ACHN (cell line): Measurements from ENCODE around the gene RALA.
"Not testable (repeated sequence)": the region's sequence is repeated elsewhere in the genome, so short reads cannot be mapped to it uniquely, and the experiment has no call there.

Source experiments
- DNase-seq: peaks from one replicate; pipeline ENCODE4 v3.0.0-alpha.2; 2015
- in situ Hi-C: cut with HindIII; loops from 2 replicates; pipeline ENCODE4 v1.10.0; 2017; ENCODE audit warnings: low sequenced_read_pairs, low pct_ligation_motif_present, low pct_unique_long_range_greater_than_20kb

Gene RALA

DNA sequence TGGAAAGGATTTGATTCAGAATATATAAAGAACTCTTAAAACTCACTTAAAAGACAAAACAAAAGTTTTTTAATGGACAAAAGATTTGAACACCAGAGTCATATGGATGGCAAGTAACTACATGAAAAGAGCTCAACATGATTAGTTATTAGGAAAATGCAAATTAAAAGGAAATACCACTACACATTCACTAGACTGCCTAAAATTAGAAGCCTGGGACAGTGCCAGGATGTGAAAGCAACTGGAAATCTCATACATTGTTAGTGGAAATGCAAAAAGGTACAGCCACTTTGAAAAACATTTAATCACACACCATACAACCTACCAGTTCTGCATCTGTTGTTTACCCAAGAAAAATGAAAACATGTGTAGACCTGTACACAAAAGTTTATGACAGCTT is 48.8 kb downstream of the RALA start:
- DNase-seq, result no peak
- in situ Hi-C loops, result no loop called here

DNA sequence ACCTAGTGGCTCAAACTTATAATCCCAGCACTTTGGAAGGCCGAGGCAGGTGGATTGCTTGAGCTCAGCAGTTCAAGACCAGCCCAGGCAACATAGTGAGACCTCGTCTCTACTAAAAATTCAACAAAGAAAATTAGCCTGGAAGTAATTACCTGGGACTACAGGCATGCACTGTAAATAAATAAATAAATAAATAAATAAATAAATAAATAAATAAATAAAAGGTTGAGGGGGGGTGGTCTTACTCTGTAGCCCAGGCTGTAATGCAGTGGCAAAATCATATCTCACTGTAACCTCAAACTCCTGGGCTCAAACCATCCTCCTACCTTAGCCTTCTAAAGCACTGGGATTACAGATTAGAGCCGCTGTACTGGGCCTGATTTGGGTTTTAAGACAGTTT is 50.5 kb downstream of the RALA start:
- in situ Hi-C loops, result no loop called here
- no peak for DNase-seq

DNA sequence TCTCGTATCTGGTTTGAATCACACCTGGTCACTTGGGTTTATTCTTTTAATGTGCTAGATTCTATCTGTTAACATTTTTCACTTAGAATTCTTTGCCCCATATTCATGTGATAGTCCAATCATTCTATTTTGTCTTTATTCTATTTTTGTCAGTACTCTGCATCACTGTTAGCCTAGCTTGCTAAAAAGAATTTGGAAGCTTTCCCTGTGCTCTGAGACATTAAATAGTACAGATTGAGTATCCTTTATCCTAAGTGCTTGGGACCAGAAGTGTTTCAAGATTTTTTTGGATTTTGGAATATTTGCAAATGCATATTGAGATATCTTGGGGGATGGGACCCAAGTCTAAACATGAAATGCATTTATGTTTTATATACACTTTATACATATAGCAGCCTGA is 51.0 kb downstream of the RALA start:
- in situ Hi-C loops, result no loop called here
- no peak for DNase-seq

DNA sequence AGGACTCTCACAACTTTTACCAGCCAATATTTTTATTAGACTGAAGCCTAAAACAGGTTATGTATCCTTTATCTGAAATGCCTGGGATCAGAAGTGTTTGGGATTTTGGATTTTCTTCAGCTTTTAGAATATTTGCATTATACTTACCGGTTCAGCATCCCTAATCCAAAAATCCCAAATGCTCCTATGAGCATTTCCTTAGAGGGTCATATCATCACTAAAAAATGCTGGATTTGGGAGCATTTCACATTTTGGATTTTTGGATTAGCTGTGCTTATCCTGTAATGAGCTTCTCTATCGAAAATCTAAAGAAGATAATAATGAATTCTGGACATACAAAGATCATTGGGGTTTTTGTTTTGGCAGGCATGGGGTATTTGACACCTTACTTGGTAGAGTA is 53.0 kb downstream of the RALA start:
- DNase-seq, result no peak
- in situ Hi-C loops, result no loop called here

DNA sequence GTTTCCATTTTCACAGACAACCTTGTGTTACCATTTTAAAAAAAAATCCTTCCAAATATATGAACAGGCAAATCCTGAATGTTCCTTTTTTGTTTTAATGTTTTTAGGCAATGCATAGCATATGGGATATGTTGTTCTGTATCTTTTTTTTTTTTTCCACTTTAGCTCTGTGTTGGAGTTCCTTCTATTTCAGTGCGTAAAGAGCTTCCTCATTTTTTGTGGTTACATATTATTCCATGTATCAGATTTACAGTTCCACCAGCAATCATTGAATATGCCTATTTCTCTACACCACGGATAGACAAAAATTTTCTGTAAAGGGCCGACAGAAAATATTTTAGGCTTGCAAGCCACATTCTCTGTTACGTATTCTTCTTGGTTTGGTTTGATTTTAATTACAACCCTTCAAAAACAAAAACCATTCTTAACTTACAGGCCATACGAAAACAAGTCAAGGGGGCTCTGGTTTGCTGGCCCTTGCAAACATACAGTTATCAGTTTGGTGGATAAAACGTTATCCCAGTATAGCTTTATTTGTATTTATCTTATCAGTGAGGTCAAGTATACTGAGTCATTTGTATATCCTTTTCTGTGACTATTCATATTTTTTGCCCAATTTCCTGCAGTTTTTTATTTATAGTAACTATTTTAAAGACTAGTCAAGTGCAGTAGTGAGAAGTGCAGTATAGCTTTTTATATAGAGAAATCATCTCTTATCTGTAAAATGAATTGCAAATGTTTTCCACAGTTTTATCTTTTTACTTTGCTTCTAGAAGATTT is 55.7 kb downstream of the RALA start:
- in situ Hi-C loops, result no loop called here
- DNase-seq, result no peak

DNA sequence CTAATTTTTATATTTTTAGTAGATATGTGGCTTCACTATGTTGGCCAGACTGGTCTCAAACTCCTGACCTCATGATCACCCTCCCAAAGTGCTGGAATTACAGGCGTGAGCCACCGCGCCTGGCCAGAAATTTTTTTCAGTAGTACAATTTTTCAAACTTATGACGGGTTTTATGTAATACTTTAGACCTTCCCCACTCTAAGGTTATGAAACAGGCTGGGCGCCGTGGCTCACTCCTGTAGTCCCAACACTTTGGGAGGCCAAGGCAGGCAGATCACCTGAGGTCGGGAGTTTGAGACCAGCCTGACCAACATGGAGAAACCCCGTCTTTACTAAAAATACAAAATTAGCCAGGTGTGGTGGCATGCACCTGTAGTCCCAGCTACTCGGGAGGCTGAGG is 56.5 kb downstream of the RALA start:
- in situ Hi-C loops, DNase-seq: not testable (repeated sequence)

DNA sequence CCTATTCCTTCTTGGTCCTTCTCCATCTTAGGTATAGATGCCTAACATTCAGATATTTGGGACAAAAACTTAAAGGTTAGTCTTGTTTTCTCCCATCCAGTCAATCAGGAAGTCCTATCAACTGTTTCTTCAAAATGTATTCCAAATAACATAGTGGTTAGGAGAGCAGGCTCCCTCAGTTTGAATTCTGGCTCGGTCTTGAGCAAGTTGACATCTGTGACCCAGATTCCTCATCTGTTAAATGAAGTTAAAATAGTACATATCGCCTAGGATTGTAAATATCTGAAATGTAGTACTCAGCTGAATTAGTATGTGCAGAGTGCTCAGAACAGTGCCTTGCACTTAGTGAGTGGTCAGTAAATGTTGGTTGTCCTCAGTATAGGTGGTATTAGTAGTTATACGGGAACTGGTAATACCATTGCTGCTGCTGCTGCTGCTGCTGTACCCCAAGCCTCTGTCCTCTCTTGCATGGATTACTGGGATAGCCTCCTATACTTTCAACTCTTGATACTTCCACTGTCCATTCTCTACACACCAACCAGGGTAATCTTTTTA is 58.6 kb downstream of the RALA start:
- in situ Hi-C loops, result no loop called here
- DNase-seq, result no peak

DNA sequence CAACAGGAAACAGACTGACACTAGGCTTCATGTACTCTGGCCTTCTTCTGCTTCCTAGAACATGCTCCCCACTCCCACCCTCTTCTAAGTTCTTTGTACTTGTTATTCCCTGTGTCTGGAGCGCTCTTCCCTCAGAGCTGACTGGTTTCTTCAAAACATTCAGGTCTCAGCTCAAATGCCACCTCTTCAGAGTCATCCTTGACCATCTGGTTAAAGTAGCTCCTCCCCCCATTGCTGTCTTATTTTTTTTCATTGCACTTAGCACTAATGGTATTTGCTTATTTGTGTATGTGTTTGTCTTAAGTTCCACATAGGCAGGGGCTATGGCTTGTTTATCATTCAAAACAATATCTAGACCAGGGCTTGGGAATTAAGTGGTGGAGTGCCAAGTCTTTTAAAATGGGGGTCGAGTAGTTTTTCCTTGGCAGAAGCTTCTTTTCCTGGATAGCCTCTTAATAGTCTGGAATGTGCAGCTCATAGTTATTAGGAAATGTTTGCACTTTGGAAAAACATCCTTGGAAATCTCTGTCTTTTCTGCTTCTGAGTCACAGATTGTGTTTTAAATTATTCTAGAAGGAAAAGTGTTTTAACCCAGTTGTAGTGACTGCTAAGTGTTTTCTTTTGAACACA is 60.0 kb downstream of the RALA start:
- no peak for DNase-seq
- in situ Hi-C loops, result no loop called here

DNA sequence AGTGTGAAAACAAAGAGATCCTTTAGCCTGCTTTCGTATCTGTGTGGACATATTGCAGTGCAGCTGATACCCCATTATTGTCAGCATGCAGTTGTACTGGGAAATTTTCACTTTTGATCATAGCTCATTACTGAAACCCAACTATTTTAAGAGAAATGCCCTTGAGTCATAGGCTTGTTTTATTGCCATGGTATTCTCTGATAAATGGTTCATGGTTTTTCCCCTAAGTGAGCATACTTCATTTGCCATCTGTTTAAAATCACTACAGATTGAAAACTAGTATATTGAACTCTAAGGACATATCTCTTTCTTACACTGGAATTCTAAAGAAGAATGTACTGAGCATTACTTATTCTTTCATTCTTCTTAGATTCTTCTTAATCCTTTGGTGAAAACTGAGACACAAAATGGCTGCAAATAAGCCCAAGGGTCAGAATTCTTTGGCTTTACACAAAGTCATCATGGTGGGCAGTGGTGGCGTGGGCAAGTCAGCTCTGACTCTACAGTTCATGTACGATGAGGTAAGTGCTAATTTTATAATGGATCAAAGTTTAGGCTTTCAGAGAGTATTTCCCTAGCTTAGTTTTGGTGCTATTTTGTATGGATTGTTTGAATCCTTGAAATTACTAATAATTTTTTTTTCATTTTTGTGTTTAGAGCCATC is 63.0 kb downstream of the RALA start:
- in situ Hi-C loops, result no loop called here
- DNase-seq, result no peak

DNA sequence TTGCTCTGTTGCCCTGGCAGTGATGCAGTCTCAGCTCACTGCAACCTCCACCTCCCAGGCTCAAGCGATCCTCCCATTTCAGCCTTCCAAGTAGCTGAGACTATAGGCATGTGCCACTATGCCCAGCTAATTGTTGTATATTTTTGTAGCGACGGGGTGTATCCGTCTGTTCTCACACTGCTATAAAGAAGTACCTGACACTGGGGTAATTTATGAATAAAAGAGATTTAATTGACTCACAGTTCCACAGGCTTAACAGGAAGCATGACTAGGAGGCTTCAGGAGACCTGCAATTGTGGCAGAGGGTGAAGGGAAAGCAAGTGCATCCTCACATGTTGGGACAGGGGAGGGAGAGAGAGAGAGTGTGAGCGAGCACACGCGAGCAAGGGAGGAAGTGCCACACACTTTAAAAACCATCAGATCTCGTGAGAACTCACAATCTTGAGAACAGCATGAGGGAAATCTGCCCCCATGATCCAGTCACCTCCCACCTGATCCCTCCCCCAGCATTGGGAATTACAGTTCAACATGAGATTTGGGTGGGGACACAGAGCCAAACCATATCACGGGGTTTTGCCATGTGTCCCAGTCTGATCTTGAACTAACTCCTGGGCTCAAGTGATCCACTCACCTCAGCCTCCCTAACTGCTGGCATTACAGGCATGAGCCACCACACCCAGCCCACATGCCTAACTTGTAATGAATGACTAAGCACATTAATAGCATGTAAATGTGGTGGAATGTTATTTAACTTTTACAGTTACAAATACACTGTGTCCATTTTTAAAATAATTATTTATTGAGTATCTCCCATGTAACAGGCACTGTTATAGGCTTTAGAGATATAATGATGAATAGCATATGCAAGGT is 65.5 kb downstream of the RALA start:
- in situ Hi-C loops, result no loop called here
- no peak for DNase-seq

DNA sequence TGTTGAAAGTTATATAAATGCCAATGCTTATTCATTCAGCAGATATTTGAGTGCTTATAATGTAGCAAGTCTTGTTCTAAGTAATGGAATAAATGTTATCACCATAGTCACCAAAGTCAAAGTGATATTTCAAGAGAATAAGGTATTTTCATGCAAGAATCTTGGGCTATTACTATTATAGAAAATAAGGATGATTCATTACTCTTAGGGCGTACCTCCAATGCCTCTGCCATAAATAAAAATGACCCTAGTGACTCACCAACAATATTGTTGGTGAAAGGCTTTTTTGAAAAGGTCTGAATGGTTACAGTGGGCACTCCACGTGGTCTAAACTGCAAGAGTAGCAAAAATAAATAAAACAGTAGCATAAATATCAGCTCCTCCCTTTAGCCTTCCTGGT is 68.4 kb downstream of the RALA start:
- in situ Hi-C loops, result no loop called here
- DNase-seq, result no peak

DNA sequence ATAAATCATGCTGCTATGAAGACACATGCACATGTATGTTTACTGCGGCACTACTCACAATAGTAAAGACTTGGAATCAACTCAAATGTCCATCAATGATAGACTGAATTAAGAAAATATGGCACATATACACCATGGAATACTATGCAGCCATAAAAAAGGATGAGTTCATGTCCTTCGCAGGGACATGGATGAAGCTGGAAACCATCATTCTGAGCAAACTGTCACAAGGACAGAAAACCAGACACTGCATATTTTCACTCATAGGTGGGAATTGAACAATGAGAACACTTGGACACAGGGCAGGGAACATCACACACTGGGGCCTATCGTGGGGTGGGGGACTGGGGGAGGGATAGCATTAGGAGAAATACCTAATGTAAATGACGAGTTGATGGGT is 69.7 kb downstream of the RALA start:
- in situ Hi-C loops, DNase-seq: not testable (repeated sequence)

DNA sequence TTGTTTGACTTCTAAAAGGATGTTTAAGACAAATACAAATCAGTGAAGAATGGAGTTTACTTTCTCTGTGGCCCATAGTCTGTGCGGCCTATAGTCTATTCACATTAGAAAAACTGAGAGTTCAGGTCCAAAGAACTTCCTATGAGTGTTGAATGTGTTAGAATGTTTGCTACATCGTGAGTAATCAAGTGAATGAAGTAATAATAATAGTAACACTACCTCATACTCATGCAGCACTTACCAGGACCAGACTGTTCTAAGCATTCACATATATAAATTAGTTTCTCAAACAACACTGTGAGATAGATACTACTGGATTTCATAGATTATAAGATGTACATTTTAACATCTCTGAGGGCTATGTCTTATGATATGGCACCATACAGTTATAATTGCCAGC is 70.4 kb downstream of the RALA start:
- in situ Hi-C loops, result no loop called here
- DNase-seq, result no peak

DNA sequence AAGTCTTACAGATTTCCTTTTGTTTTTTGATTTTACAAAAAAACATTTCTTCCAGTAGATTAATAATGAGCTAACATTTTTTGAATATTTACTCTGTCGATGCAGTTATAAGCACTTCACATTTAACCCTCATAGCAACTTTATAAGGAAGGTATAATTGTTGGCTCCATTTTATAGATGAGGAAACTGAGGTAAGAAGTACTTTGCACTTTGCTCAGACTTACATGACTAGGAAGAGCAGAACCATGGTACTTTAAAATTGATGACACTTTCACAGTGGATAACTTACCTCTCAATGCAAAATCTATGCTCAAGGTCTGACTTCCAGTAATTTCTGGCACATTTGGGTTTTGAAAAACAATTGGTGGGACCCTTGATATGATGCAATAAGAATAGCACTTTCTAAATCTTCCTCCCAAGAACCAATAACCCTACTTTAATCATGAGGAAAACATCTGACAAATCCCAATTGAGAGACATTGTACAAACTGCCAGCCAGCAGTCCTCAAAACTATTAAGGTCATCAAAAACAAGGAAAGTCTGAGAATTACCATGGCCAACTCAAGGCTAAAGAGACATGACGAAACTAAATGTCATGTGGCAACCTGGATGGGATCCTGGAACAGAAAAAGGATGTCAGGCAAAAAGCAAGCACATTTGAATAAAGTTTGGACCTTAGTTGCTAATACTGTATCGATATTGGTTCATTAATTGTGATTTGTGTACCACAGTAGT is 72.6 kb downstream of the RALA start:
- in situ Hi-C loops, result no loop called here
- no peak for DNase-seq

DNA sequence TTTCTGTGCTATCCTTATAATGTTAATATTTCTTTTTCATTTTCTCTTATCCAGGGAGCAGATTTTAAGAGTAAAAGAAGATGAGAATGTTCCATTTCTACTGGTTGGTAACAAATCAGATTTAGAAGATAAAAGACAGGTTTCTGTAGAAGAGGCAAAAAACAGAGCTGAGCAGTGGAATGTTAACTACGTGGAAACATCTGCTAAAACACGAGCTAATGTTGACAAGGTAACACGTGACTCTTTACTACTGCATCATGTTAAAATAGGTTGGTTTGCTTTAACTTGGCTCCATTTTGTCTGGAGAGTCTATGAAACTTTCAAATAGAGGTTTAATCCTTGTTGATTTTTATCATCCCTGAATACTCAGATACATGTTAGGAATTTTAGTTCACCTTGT is 73.3 kb downstream of the RALA start:
- no peak for DNase-seq
- in situ Hi-C loops, result no loop called here

DNA sequence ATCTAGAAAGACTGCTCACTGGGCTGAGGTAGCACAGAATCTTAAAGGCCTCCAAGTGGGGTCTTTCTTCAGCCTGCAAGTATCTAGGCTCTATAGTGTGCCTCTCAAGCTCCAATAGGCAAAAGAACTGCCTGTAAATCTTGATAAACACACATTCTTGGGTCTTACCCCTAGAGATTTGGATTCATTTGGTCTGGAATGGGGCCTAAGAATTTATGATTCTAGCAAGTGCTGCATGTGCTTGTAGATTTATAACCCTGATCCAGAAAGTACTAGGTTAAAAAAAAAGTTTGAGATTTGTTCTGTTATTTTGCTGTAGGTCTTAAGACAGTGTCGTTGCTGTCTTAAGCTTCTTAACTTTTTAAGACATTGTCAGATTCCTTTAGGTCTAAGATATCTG is 74.1 kb downstream of the RALA start:
- in situ Hi-C loops, result no loop called here
- DNase-seq, result no peak

DNA sequence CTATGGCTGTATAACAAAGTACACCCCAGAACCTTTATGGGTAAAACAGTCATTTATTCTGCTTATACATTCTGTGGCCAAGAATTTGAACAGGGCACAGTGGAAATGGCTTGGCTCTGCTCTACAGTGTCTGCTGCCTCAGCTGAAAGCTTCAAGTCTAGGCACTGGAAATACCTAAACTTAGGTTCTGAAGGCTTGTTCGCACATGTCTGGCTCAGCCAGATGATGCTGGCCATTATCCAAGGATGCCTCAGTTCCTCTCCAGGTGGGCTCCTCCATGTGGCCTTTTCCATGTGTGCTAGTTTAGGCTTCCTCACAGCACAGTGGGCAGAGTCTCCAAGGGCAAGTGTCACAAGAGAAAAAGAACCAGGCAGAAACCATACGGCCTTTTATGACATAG is 76.8 kb downstream of the RALA start:
- DNase-seq, result no peak
- in situ Hi-C loops, result no loop called here

DNA sequence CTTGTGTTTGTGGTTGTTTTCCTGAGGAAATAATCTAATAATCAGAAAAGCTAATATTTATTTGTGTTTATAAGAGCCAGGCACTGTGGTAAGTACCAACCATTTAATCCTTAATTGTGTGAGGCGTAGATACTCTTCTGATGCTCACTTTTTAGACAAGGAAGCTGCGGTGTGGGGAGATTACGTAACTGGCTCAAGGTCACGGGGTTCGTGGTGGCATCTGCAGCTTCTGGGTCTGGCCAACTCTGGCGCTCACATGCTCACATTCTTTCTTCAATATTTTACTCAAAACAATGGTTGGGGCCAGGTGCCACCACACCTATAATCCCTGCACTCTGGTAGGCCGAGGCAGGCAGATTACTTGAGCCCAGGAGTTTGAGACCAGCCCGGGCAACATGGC is 77.6 kb downstream of the RALA start:
- in situ Hi-C loops, result no loop called here
- no peak for DNase-seq
